ENCODE data around the gene UBB.

UBB gene

DNA sequence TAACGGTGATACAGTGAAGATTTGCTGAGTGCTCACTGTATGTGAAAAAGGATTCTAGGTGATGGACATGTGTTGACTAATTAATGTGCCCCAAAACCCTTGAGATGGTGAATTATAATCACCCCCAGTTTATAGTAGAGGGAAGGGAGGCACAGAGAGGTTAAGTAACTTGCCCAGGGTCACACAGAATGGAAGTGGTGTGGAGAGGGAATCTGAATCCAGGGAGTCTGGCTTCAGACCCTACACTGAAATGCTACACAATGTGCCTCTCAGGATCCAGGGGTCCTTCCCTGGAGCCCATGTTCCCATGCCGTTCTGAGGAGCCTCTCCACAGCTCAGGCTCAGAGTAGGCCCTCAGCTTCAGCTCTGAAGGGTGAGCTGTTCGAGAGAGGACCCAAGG, 46.1 kb downstream of the UBB start:
- TF ChIP-seq, protein P1, sequence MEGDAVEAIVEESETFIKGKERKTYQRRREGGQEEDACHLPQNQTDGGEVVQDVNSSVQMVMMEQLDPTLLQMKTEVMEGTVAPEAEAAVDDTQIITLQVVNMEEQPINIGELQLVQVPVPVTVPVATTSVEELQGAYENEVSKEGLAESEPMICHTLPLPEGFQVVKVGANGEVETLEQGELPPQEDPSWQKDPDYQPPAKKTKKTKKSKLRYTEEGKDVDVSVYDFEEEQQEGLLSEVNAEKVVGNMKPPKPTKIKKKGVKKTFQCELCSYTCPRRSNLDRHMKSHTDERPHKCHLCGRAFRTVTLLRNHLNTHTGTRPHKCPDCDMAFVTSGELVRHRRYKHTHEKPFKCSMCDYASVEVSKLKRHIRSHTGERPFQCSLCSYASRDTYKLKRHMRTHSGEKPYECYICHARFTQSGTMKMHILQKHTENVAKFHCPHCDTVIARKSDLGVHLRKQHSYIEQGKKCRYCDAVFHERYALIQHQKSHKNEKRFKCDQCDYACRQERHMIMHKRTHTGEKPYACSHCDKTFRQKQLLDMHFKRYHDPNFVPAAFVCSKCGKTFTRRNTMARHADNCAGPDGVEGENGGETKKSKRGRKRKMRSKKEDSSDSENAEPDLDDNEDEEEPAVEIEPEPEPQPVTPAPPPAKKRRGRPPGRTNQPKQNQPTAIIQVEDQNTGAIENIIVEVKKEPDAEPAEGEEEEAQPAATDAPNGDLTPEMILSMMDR (IDR thresholded peaks at IDR 0.05; ENCODE audit: insufficient read depth, low read depth, low read length, missing control alignments) = no peak
- no peak overlapping the region for H3K4me3 ChIP-seq (ENCODE audit: low read depth, low read length)
- no peak for DNase-seq (ENCODE audit: low read depth)

DNA sequence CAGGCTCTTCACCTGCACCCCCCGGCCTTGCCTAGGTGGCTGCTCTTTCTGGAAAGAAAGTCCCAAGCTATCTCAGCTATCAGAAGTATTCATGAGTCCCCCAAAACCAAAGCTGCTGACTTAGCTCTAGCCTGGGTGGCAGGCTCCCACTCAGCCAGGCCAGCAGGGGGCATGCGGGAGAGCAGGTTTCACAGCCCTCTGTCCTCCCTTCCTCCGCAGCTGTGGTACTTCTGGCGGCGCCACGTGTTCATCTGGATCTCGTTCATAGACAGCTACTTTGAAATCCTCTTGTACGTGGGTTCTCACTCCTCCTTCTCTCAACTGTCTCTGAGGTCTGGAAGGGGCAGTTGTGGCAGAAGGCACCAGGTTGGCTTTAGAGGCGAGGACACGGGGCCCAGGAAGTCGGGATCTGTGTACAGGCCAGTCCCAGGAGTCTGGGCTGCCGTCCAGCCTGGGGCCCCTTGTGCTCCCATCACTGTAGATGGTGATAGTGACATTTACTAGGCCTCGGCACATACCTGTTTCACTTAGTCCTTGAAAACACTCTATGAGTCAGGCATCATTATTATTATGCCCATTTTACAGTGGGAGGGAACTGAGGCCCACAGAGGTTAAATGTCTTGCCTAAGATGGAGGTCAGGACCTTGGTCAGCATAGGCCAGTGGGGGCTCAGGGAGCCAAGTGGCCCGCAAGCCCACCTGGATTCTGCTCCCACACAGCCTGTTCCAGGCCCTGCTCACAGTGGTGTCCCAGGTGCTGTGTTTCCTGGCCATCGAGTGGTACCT, 47.4 kb downstream of the UBB start:
- H3K4me3 ChIP-seq (ENCODE audit: low read depth, low read length) = no peak overlapping the region
- TF ChIP-seq, protein P1 (IDR thresholded peaks at IDR 0.05; ENCODE audit: insufficient read depth, low read depth, low read length, missing control alignments) = peak; percentile 49
- no peak for DNase-seq (ENCODE audit: low read depth)

DNA sequence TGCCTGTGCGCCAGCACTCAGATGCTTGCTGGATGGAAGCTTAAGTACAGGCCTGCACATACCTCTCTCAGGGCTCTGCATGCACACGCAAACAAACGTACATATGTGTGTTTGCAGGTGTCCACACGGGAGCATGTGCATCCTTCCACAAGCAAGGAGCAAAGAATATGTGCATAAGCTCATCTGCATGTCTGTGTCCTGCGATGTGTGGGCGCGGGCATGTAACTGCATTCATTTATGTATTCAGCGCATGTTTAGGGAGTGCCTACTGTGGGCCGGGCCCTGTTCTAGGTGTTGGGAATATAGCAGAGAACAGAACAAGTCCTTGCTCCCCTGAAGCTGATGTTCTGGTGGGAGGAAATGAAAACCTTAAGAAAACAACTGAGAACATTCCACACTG, 48.2 kb downstream of the UBB start:
- no peak overlapping the region for H3K4me3 ChIP-seq (ENCODE audit: low read depth, low read length)
- TF ChIP-seq, protein P1 (IDR thresholded peaks at IDR 0.05; ENCODE audit: insufficient read depth, low read depth, low read length, missing control alignments) = no peak
- DNase-seq (ENCODE audit: low read depth) = no peak

DNA sequence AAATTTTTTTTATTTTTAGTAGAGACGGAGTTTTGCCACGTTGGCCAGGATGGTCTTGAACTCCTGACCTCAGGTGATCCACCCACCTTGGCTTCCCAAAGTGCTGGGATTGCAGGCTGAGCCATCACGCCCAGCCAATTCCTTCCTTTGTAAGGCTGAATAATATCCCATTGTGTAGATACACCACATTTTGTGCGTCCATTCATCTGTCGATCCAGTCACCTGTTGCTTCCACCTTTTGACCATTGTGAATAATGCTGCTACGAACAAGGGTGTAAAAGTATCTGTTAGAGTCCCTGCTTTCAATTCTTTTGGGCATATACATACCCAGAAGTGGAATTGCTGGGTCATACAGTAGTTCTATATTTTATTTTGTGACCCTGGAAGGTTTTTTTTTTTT, 49.8 kb downstream of the UBB start:
- no peak for DNase-seq (ENCODE audit: low read depth)
- TF ChIP-seq, protein P1 (IDR thresholded peaks at IDR 0.05; ENCODE audit: insufficient read depth, low read depth, low read length, missing control alignments) = no peak

DNA sequence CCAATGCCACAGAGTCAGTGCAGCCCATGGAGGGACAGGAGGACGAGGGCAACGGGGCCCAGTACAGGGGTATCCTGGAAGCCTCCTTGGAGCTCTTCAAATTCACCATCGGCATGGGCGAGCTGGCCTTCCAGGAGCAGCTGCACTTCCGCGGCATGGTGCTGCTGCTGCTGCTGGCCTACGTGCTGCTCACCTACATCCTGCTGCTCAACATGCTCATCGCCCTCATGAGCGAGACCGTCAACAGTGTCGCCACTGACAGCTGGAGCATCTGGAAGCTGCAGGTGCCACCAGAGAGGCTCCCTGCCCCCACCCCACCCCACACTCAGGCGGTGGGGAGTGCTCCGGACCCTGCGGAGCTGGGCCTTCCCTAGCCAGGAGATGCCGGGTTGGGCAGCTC, 51.1 kb downstream of the UBB start:
- TF ChIP-seq, protein P1 (IDR thresholded peaks at IDR 0.05; ENCODE audit: insufficient read depth, low read depth, low read length, missing control alignments) = no peak
- no peak overlapping the region for H3K4me3 ChIP-seq (ENCODE audit: low read depth, low read length)
- no peak for DNase-seq (ENCODE audit: low read depth)

More for the DNA sequence above, 49.8 kb downstream of the UBB start:
- no peak overlapping the region for H3K4me3 ChIP-seq (ENCODE audit: low read depth, low read length)

Measured in GM12865 (cell line).